Inflammatory macrophage (primary cell): Measurements from ENCODE around the gene ELL3.
"Not testable (repeated sequence)": the region's sequence is repeated elsewhere in the genome, so short reads cannot be mapped to it uniquely, and the experiment has no call there.

Experiments
- DNase-seq, 2 donors: peaks; one replicate each; pipeline ENCODE4 v3.0.0-alpha.2; 2020 to 2022

The ELL3 gene

GRCh38 chr15:43791993-43792760 is 15.4 kb upstream of the ELL3 start, which contains the start of gene SERF2:
Gene SERF2, plus strand, starts transcription at chr15:43792320. Its CDS starts 57 bp downstream, at chr15:43792377.
- peak; percentile 100 for DNase-seq

GRCh38 chr15:43789409-43789808 is 12.6 kb upstream of the ELL3 start:
- no peak for DNase-seq

- DNase-seq = no peak
Observed at GRCh38 chr15:43779016-43779415, 2.2 kb upstream of the ELL3 start.

- DNase-seq = peak; percentile 68 to 73
Observed at GRCh38 chr15:43777267-43777914, 625 bp upstream of the ELL3 start.

- no peak for DNase-seq
Observed at GRCh38 chr15:43776101-43776717, 557 bp downstream of the ELL3 start.

- DNase-seq = no peak
Observed at GRCh38 chr15:43775411-43775965, 1.3 kb downstream of the ELL3 start.

- DNase-seq = no peak
Observed at GRCh38 chr15:43774062-43774461, 2.7 kb downstream of the ELL3 start.

- DNase-seq = no peak
Observed at GRCh38 chr15:43772624-43773023, 4.1 kb downstream of the ELL3 start.

- peak; percentile 37 to 40 for DNase-seq
Observed at GRCh38 chr15:43771816-43772215, 5.0 kb downstream of the ELL3 start.

GRCh38 chr15:43769584-43770228 is 7.1 kb downstream of the ELL3 start:
- peak; percentile 57 to 64 for DNase-seq

GRCh38 chr15:43763819-43764446 is 12.8 kb downstream of the ELL3 start:
- DNase-seq = no peak

GRCh38 chr15:43762824-43763223 is 13.9 kb downstream of the ELL3 start:
- no peak for DNase-seq

- DNase-seq = no peak
Observed at GRCh38 chr15:43751885-43752284, 24.9 kb downstream of the ELL3 start.

GRCh38 chr15:43749690-43750345 is 26.9 kb downstream of the ELL3 start:
- DNase-seq = peak; percentile 25 to 52

GRCh38 chr15:43748376-43748775 is 28.4 kb downstream of the ELL3 start:
- peak; percentile 1 to 35 for DNase-seq

GRCh38 chr15:43746903-43747309 is 29.9 kb downstream of the ELL3 start:
- peak; percentile 53 to 57 for DNase-seq

GRCh38 chr15:43746245-43746902 is 30.4 kb downstream of the ELL3 start, which contains the start of gene PDIA3:
Gene PDIA3, plus strand, starts transcription at chr15:43746438. Its CDS starts 102 bp downstream, at chr15:43746540.
- DNase-seq = peak; percentile 94

GRCh38 chr15:43735416-43735815 is 41.4 kb downstream of the ELL3 start:
- DNase-seq = no peak

GRCh38 chr15:43728053-43728725 is 48.6 kb downstream of the ELL3 start:
- not testable (repeated sequence) for DNase-seq

GRCh38 chr15:43726306-43726705 is 50.5 kb downstream of the ELL3 start:
- not testable (repeated sequence) for DNase-seq
